Fibroblast of peridontal ligament (primary cell): ENCODE data around the gene NT5C1B.
"Not testable (repeated sequence)": the region's sequence is repeated elsewhere in the genome, so short reads cannot be mapped to it uniquely, and the experiment has no call there.

ENCODE experiments used
- DNase-seq: peaks from one replicate; pipeline ENCODE4 v3.0.0-alpha.2; 2010; ENCODE audit errors: extremely low read depth

NT5C1B gene

GRCh38 chr2:18589354-18589753 lies at the start of gene NT5C1B:
NT5C1B (minus strand) TSS chr2:18589569; CDS start chr2:18589468, 101 bp downstream.
- no peak for DNase-seq

GRCh38 chr2:18637196-18637595 lies 47.8 kb upstream of the NT5C1B start:
- DNase-seq: no peak

GRCh38 chr2:18632699-18633098 lies 43.3 kb upstream of the NT5C1B start:
- not testable (repeated sequence) for DNase-seq

GRCh38 chr2:18630941-18631340 lies 41.6 kb upstream of the NT5C1B start:
- no peak for DNase-seq

- DNase-seq: no peak
Measured at GRCh38 chr2:18630541-18630940, 41.2 kb upstream of the NT5C1B start.

- DNase-seq: peak; percentile 58
Measured at GRCh38 chr2:18630101-18630500, 40.7 kb upstream of the NT5C1B start.

GRCh38 chr2:18626958-18627650 lies 37.7 kb upstream of the NT5C1B start:
- DNase-seq: no peak

GRCh38 chr2:18626256-18626668 lies 36.9 kb upstream of the NT5C1B start:
- peak; percentile 44 for DNase-seq

GRCh38 chr2:18625563-18625962 lies 36.2 kb upstream of the NT5C1B start:
- no peak for DNase-seq

- DNase-seq: peak; percentile 79
Measured at GRCh38 chr2:18623782-18624181, 34.4 kb upstream of the NT5C1B start.

GRCh38 chr2:18620867-18621632 lies 31.7 kb upstream of the NT5C1B start:
- DNase-seq: no peak

GRCh38 chr2:18619091-18619490 lies 29.7 kb upstream of the NT5C1B start:
- no peak for DNase-seq

GRCh38 chr2:18614041-18614440 lies 24.7 kb upstream of the NT5C1B start:
- peak; percentile 80 for DNase-seq

GRCh38 chr2:18612133-18612532 lies 22.8 kb upstream of the NT5C1B start:
- no peak for DNase-seq

GRCh38 chr2:18611604-18612003 lies 22.2 kb upstream of the NT5C1B start:
- DNase-seq: no peak

GRCh38 chr2:18611184-18611583 lies 21.8 kb upstream of the NT5C1B start:
- DNase-seq: peak; percentile 75

GRCh38 chr2:18610651-18611050 lies 21.3 kb upstream of the NT5C1B start:
- DNase-seq: no peak

- DNase-seq: peak; percentile 40
Measured at GRCh38 chr2:18610090-18610489, 20.7 kb upstream of the NT5C1B start.

- DNase-seq: no peak
Measured at GRCh38 chr2:18605115-18605514, 15.7 kb upstream of the NT5C1B start.

GRCh38 chr2:18604531-18604885 lies 15.1 kb upstream of the NT5C1B start:
- no peak for DNase-seq

- DNase-seq: peak; percentile 77
Measured at GRCh38 chr2:18603854-18604530, 14.6 kb upstream of the NT5C1B start.

- DNase-seq: no peak
Measured at GRCh38 chr2:18602298-18602697, 12.9 kb upstream of the NT5C1B start.

- DNase-seq: no peak
Measured at GRCh38 chr2:18600255-18600613, 10.9 kb upstream of the NT5C1B start.
